Activated CD4-positive, alpha-beta T cell treated with anti-CD3 and anti-CD28 coated beads for 1 hour (primary cell): Measurements from ENCODE around the gene ABCC9.
"Not testable (repeated sequence)": the region's sequence is repeated elsewhere in the genome, so short reads cannot be mapped to it uniquely, and the experiment has no call there.

Experiments
- DNase-seq: peaks from one replicate; pipeline ENCODE4 v3.0.0-alpha.2; 2020

ABCC9 gene

GRCh38 chr12:21929972-21930371, 11.3 kb downstream of the ABCC9 start:
- DNase-seq: not testable (repeated sequence)

- no peak for DNase-seq
Observed at GRCh38 chr12:21925296-21925913, 15.8 kb downstream of the ABCC9 start.

- no peak for DNase-seq
Observed at GRCh38 chr12:21921436-21921835, 19.8 kb downstream of the ABCC9 start.

GRCh38 chr12:21918456-21918855, 22.8 kb downstream of the ABCC9 start:
- no peak for DNase-seq

- no peak for DNase-seq
Observed at GRCh38 chr12:21913823-21914222, 27.4 kb downstream of the ABCC9 start.

- DNase-seq: no peak
Observed at GRCh38 chr12:21912318-21912717, 28.9 kb downstream of the ABCC9 start.

GRCh38 chr12:21911832-21912231, 29.4 kb downstream of the ABCC9 start:
- DNase-seq: no peak

- no peak for DNase-seq
Observed at GRCh38 chr12:21910657-21911056, 30.6 kb downstream of the ABCC9 start.

- no peak for DNase-seq
Observed at GRCh38 chr12:21907948-21908837, 33.0 kb downstream of the ABCC9 start.

- no peak for DNase-seq
Observed at GRCh38 chr12:21906919-21907493, 34.2 kb downstream of the ABCC9 start.

- DNase-seq: not testable (repeated sequence)
Observed at GRCh38 chr12:21899532-21899931, 41.7 kb downstream of the ABCC9 start.

- DNase-seq: no peak
Observed at GRCh38 chr12:21895651-21896050, 45.6 kb downstream of the ABCC9 start.

GRCh38 chr12:21894792-21895595, 46.2 kb downstream of the ABCC9 start:
- DNase-seq: no peak

- DNase-seq: no peak
Observed at GRCh38 chr12:21893924-21894323, 47.3 kb downstream of the ABCC9 start.

GRCh38 chr12:21892341-21892740, 48.9 kb downstream of the ABCC9 start:
- DNase-seq: no peak

- DNase-seq: no peak
Observed at GRCh38 chr12:21891751-21892217, 49.4 kb downstream of the ABCC9 start.

- no peak for DNase-seq
Observed at GRCh38 chr12:21888276-21888863, 52.9 kb downstream of the ABCC9 start.

GRCh38 chr12:21884936-21885335, 56.3 kb downstream of the ABCC9 start:
- DNase-seq: no peak

GRCh38 chr12:21882635-21883034, 58.6 kb downstream of the ABCC9 start:
- no peak for DNase-seq

- DNase-seq: no peak
Observed at GRCh38 chr12:21881965-21882364, 59.3 kb downstream of the ABCC9 start.

- no peak for DNase-seq
Observed at GRCh38 chr12:21879312-21879711, 61.9 kb downstream of the ABCC9 start.

GRCh38 chr12:21877293-21877982, 63.8 kb downstream of the ABCC9 start:
- no peak for DNase-seq
